ENCODE measurements around the gene P2RY2.
A peak's percentile ranks its signal among the peaks of the same experiment; 100 is the strongest.
"Not testable (repeated sequence)": the region's sequence is repeated elsewhere in the genome, so short reads cannot be mapped to it uniquely, and the experiment has no call there.

Gene P2RY2

GRCh38 chr11:73229896-73230875 is 12.1 kb downstream of the P2RY2 start:
- DNase-seq, result no peak

DNA sequence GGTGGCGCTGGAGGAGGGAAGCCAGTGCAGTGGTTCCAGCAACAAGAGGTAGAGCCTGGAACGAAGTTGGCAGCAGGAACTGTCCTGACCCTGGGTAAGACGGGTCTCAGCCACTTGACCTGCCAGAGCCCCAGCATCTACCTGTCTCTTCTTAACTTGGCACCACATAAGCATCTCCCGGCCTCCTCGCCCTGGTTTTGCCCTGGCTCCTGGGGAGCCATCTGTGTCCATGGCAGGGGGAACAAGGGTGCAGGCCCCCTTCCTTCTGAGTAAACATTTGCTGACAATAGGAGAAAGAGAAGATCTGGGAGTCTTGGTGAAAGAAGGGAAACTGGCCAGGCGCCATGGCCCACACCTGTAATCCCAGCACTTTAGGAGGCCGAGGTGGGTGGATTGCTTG is 12.8 kb downstream of the P2RY2 start:
- DNase-seq, result no peak

- not testable (repeated sequence) for DNase-seq
Measured at GRCh38 chr11:73232487-73232886, 14.4 kb downstream of the P2RY2 start.

GRCh38 chr11:73233211-73233610 is 15.1 kb downstream of the P2RY2 start:
- DNase-seq, result no peak

- DNase-seq, result no peak
Measured at GRCh38 chr11:73233692-73234470, 15.8 kb downstream of the P2RY2 start.

DNA sequence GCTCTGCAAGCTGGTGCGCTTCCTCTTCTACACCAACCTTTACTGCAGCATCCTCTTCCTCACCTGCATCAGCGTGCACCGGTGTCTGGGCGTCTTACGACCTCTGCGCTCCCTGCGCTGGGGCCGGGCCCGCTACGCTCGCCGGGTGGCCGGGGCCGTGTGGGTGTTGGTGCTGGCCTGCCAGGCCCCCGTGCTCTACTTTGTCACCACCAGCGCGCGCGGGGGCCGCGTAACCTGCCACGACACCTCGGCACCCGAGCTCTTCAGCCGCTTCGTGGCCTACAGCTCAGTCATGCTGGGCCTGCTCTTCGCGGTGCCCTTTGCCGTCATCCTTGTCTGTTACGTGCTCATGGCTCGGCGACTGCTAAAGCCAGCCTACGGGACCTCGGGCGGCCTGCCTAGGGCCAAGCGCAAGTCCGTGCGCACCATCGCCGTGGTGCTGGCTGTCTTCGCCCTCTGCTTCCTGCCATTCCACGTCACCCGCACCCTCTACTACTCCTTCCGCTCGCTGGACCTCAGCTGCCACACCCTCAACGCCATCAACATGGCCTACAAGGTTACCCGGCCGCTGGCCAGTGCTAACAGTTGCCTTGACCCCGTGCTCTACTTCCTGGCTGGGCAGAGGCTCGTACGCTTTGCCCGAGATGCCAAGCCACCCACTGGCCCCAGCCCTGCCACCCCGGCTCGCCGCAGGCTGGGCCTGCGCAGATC is 16.5 kb downstream of the P2RY2 start:
- DNase-seq, result no peak

GRCh38 chr11:73235236-73235786 is 17.2 kb downstream of the P2RY2 start:
- DNase-seq, result no peak

GRCh38 chr11:73236205-73236765 is 18.2 kb downstream of the P2RY2 start:
- DNase-seq, result no peak

DNA sequence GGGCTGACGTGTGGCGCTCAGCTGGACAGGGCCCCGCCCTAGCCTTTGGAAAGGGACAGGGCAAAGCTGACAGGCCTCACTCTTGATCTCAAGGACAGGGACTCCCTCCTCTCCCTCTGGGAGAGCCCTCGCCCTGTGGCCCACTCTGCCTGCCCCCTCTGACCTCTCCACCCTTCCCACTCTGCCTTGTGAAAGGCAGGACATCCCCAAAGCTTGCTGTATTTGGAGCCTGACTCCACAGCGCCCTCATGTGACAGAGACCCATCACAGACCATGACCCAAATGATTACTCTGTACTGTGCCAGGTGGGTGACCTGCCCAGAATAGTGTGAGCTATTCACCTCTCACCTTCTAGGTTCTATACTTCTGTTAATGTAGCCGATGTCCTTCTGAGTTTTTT is 18.8 kb downstream of the P2RY2 start:
- DNase-seq, result no peak

- no peak for DNase-seq
Measured at GRCh38 chr11:73237471-73238290, 19.6 kb downstream of the P2RY2 start.

GRCh38 chr11:73239111-73239521 is 21.0 kb downstream of the P2RY2 start:
- DNase-seq, result no peak

- DNase-seq, result no peak
Measured at GRCh38 chr11:73239571-73240189, 21.6 kb downstream of the P2RY2 start.

DNA sequence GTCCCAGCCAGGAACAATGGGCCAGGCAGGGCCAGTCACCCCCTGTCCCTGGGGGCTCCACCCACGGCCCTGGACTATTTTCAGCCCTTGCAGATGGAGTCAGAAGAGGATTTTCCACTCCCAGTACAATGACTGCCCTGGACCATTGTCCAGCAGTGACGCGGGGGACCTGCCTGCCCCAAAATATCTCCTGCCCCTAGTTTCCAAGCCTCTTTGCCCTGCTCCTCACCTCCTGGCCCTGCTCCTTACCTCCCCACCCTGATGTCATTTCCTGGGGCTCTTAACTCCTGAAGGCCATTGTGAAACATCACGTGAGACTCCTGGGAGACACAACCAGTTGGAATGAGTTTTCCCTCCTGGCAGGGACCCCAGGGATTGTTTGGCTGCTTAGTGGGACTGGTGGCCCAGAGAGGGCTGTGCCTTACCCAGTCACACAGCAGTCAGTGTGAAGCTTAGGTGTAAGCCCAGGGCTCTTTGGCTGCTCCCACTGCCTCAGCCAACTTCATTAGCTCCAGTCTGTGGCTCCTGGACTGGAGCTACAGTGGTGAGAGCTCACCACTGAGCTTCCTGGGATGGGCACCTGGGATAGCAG is 22.2 kb downstream of the P2RY2 start:
- no peak for DNase-seq

DNA sequence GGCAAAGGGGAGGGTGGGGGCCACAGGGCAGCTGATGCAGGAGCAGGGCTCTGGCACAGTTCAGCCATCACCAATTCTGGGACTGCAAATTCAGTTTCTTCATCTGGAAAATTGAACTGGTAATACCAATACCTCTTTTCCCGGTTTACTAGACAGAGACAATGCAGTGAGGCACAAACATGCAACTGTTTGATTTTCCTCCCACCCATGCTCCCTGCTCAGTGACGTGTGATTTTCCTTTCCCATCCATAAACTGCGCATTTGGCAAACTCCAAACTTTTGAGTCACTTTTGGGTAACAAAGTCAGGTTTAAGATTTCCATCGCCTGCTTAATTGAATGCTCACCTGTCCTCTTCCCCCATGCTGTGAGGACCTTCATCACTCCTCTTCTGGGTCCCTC is 23.2 kb downstream of the P2RY2 start:
- no peak for DNase-seq

DNA sequence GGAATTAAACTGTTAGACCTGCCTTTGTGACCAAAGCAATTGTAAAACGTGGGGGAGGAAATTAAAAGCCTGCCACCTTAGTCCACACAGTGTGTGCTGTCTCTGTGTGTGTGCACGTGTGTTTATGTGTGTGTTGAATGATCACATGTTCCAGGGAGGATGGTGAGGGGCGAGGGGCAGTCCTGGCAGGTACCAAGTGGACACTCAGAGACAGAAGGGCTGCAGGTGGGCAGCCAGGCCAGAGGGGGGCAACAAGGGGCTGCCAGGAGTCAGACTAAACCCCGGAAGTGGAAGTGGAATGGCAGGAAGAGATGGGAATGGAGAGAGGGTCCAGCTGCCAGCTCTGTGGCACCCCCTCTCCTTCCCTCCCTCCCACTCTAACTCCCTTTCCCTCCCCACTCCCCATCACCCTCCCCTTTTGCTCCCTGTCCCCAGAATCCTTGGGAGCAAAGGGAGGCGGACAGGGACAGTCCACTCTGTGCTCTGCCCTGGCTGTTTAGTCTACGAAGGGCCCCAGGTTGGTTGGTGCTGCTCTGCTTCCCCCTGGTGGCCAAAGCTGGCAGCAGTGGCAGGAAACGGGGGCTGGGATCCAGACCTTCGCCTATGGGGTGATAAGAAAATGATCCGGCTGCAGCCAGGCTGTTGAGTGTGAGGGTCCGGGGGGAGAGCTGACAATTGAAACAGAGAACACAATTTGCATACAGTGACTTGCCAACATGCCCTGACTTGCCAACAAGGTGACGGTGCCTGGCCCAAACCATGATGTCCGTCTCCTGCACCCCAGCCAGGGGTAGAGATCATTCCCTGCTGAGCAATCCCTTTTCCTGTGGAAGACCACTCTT is 24.4 kb downstream of the P2RY2 start:
- peak; percentile 80 for DNase-seq

DNA sequence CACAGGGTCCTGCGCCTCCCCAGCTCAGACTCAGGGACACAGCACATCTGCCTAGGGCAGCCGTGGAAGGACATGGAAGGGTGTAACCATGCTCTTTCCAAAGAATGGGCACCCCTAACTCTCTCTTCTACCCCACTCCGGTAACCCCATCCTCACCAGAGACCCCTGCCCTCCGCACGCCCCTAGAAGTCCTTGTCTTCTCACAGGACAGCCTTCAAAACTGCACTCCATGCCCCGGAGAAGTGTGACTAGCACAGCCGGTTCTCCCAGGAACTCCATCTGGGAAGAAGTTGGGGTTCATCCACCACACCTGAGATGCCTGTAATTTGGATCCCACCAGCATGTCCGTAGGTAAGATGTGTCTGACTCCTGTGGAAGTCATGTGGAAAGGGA is 25.0 kb downstream of the P2RY2 start:
- no peak for DNase-seq

- no peak for DNase-seq
Measured at GRCh38 chr11:73244589-73245240, 26.6 kb downstream of the P2RY2 start.

- DNase-seq, result no peak
Measured at GRCh38 chr11:73245461-73245860, 27.4 kb downstream of the P2RY2 start.

- DNase-seq, result no peak
Measured at GRCh38 chr11:73246303-73246702, 28.2 kb downstream of the P2RY2 start.

Data from DMS79 treated with DMSO at 0.1 percent for 48 hours (cell line).